ENCODE measurements around the gene TSPAN13.

Gene TSPAN13

DNA sequence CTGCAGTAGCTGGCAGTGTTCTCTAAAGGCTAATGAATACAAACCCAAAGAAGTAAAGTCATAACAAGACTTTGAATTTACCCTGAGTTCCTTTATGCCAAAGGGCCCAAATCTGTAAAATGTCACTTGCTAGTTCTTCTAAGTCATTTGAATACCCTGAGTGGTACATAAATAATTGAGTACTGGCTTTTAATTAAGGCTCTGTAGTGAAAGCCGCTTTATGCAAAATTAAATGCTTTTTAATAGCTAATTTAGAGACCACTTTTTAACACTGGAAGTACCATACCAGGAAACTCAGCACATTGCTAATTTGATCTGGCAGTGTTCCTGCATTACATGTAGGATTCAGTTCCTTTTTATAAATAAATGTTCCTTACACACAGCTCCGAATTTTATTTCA, 24.0 kb upstream of the TSPAN13 start:
- H3K27ac ChIP-seq (ENCODE audit: insufficient read depth in 1 of 2, low read depth in 1 of 2, low read length in 2 of 2, poor library complexity in 1 of 2, severe bottlenecking in 2 of 2), result no peak overlapping the region
- ChIA-PET CTCF (interaction anchor here (0.8 to 2.1 kb wide), 5 partner anchors 9 to 72 kb away, joined by 3 to 6 read pairs (median 4); no protein-coding TSS in a partner anchor), POLR2A (interaction anchor here (0.6 kb wide), 1 partner anchor 20 kb away, joined by 3 read pairs; no protein-coding TSS in a partner anchor)
- no CpG with 5 or more reads among the region's 2 CpGs for WGBS (ENCODE audit: insufficient coverage)
- DNase-seq, result no peak
- no peak overlapping the region for H3K4me3 ChIP-seq (ENCODE audit: control insufficient read depth in 1 of 7, extremely low read depth in 1 of 7, insufficient read depth in 4 of 7, low read depth in 2 of 7, low read length in 6 of 7)
- peaks cover 0 to 2% (median 0%) of the 10 kb centered on the region in 4 experiments for H3K36me3 ChIP-seq (ENCODE audit: control insufficient read depth in 4 of 4, insufficient read depth in 4 of 4, low read length in 3 of 4)
- H3K4me1 ChIP-seq (ENCODE audit: control extremely low read depth in 1 of 4, control insufficient read depth in 4 of 4, insufficient read depth in 4 of 4, low read length in 3 of 4), result no peaks in the 10 kb centered on the region
- H3K9me3 ChIP-seq (ENCODE audit: control extremely low read depth in 1 of 5, control insufficient read depth in 4 of 5, insufficient read depth in 2 of 5, low read depth in 1 of 5, low read length in 4 of 5), result no peaks in the 10 kb centered on the region
- no peaks in the 10 kb centered on the region for H3K27me3 ChIP-seq (replicated peaks in 2 of 5; ENCODE audit: control insufficient read depth in 4 of 5, insufficient read depth in 5 of 5, low read length in 4 of 5)

DNA sequence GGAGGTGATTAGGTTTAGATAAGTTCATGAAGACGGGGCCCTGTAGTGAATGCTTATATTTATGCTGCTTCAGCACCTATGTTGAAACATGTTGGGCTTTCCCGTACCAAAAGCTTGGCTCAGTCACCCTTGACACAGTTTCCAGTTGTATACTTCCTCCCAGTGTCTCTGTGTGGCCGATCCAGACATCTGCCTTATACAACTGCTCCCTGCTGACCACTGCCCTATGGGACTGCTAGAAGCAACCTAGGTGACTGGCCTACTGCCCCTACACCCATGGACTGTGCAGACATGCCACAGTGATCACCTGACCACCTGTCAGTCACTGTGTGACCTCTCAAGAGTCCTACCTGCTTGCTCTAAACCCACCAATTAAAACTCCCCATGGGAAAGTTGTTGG, 22.6 kb upstream of the TSPAN13 start:
- H3K27ac ChIP-seq (ENCODE audit: insufficient read depth in 1 of 2, low read depth in 1 of 2, low read length in 2 of 2, poor library complexity in 1 of 2, severe bottlenecking in 2 of 2), result no peak overlapping the region
- H3K4me1 ChIP-seq (ENCODE audit: control extremely low read depth in 1 of 4, control insufficient read depth in 4 of 4, insufficient read depth in 4 of 4, low read length in 3 of 4), result peaks cover 0 to 4% (median 0%) of the 10 kb centered on the region in 4 experiments
- H3K4me3 ChIP-seq (ENCODE audit: control insufficient read depth in 1 of 7, extremely low read depth in 1 of 7, insufficient read depth in 4 of 7, low read depth in 2 of 7, low read length in 6 of 7), result no peak overlapping the region
- H3K27me3 ChIP-seq (replicated peaks in 2 of 5; ENCODE audit: control insufficient read depth in 4 of 5, insufficient read depth in 5 of 5, low read length in 4 of 5), result no peaks in the 10 kb centered on the region
- ChIA-PET POLR2A (no interaction called here), CTCF (interaction anchor here (1.2 kb wide), 1 partner anchor 12 kb away, joined by 3 read pairs; no protein-coding TSS in a partner anchor)
- H3K9me3 ChIP-seq (ENCODE audit: control extremely low read depth in 1 of 5, control insufficient read depth in 4 of 5, insufficient read depth in 2 of 5, low read depth in 1 of 5, low read length in 4 of 5), result no peaks in the 10 kb centered on the region
- WGBS (ENCODE audit: insufficient coverage), result 92% methylated on average over 3 of the region's 3 CpGs
- peaks cover 0 to 2% (median 0%) of the 10 kb centered on the region in 4 experiments for H3K36me3 ChIP-seq (ENCODE audit: control insufficient read depth in 4 of 4, insufficient read depth in 4 of 4, low read length in 3 of 4)
- DNase-seq, result no peak

DNA sequence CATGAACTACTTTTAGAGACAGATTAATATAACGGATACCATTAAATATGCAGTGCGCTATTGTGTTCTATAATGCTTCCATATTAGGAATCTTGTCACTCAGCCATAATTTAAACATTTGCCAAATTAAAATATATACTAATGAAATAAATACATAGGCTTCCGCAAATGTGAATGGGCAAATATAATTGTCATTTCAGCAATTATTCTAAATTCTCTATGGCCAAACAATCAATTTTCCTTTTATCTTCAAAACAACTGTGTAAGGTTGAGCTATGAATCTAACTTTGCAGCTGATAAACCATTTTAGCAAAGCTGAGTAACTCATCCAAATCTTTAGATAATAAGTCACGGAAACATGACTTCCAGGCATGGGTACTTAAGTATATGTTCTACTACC, 20.7 kb upstream of the TSPAN13 start:
- Histone ChIP-seq H3K36me3 (ENCODE audit: control insufficient read depth in 4 of 4, insufficient read depth in 4 of 4, low read length in 3 of 4) (peaks cover 0 to 2% (median 0%) of the 10 kb centered on the region in 4 experiments), H3K4me3 (ENCODE audit: control insufficient read depth in 1 of 7, extremely low read depth in 1 of 7, insufficient read depth in 4 of 7, low read depth in 2 of 7, low read length in 6 of 7) (no peak overlapping the region), H3K9me3 (ENCODE audit: control extremely low read depth in 1 of 5, control insufficient read depth in 4 of 5, insufficient read depth in 2 of 5, low read depth in 1 of 5, low read length in 4 of 5) (no peaks in the 10 kb centered on the region), H3K27me3 (replicated peaks in 2 of 5; ENCODE audit: control insufficient read depth in 4 of 5, insufficient read depth in 5 of 5, low read length in 4 of 5) (no peaks in the 10 kb centered on the region), H3K27ac (ENCODE audit: insufficient read depth in 1 of 2, low read depth in 1 of 2, low read length in 2 of 2, poor library complexity in 1 of 2, severe bottlenecking in 2 of 2) (no peak overlapping the region), H3K4me1 (ENCODE audit: control extremely low read depth in 1 of 4, control insufficient read depth in 4 of 4, insufficient read depth in 4 of 4, low read length in 3 of 4) (peaks cover 0 to 4% (median 0%) of the 10 kb centered on the region in 4 experiments)
- WGBS (ENCODE audit: insufficient coverage), result 100% methylated on average over 1 of the region's 4 CpGs
- POLR2A ChIA-PET, result no interaction called here
- no peak for DNase-seq
- CTCF ChIA-PET, result no interaction called here

DNA sequence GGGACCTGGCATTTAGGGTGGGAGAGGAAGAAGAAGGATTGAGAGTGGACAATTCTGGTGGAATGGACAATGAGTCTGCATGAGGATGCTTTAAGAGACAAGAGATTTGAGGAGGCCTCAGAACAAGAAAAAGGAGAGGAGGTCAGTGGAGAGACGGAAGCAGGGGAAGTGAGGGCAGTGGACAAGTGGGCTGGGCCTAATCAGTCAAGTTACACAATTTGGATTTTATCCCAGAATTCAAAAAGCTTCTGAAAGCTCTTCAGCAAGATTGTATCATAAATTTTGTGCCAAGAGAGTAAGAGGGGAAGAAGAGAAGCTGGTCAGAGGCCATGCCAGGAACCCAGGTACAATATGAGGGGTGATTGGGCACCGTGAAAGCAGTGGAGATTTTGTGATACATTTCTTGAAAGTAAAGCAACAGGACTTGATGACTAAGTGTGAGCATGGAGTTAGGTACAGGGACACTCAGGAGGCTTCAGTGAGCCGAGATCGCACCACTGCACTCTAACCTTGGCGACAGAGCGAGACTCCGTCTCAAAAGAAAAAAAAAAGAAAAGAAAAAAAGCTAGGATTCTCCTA, 19.3 kb upstream of the TSPAN13 start:
- Histone ChIP-seq H3K27ac (ENCODE audit: insufficient read depth in 1 of 2, low read depth in 1 of 2, low read length in 2 of 2, poor library complexity in 1 of 2, severe bottlenecking in 2 of 2) (no peak overlapping the region), H3K4me1 (ENCODE audit: control extremely low read depth in 1 of 4, control insufficient read depth in 4 of 4, insufficient read depth in 4 of 4, low read length in 3 of 4) (peaks cover 0 to 4% (median 0%) of the 10 kb centered on the region in 4 experiments), H3K4me3 (ENCODE audit: control insufficient read depth in 1 of 7, extremely low read depth in 1 of 7, insufficient read depth in 4 of 7, low read depth in 2 of 7, low read length in 6 of 7) (no peak overlapping the region), H3K36me3 (ENCODE audit: control insufficient read depth in 4 of 4, insufficient read depth in 4 of 4, low read length in 3 of 4) (no peaks in the 10 kb centered on the region), H3K9me3 (ENCODE audit: control extremely low read depth in 1 of 5, control insufficient read depth in 4 of 5, insufficient read depth in 2 of 5, low read depth in 1 of 5, low read length in 4 of 5) (no peaks in the 10 kb centered on the region), H3K27me3 (replicated peaks in 2 of 5; ENCODE audit: control insufficient read depth in 4 of 5, insufficient read depth in 5 of 5, low read length in 4 of 5) (no peaks in the 10 kb centered on the region)
- ChIA-PET POLR2A (no interaction called here), CTCF (no interaction called here)
- 88% methylated on average over 6 of the region's 7 CpGs for WGBS (ENCODE audit: insufficient coverage)
- no peak for DNase-seq

DNA sequence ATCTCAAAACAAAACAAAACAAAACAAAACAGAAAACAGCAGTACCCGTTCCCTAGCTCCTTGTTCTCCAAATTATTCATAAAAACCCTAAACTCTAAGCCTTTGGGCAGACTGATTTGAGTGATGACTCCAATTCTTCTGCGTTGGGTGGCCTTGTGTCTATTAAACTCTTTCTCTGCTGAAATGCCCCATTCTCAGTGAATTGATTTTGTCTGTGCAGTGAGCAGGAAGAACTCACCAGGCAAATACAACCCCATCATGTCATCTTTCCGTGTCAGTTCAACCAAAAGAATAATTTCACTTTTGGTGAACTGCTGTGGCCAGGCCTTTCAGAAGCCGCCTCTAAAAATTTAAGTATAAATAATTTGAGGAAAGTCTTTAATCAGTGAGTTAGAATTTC, 18.5 kb upstream of the TSPAN13 start:
- Histone ChIP-seq H3K27ac (ENCODE audit: insufficient read depth in 1 of 2, low read depth in 1 of 2, low read length in 2 of 2, poor library complexity in 1 of 2, severe bottlenecking in 2 of 2) (no peak overlapping the region), H3K27me3 (replicated peaks in 2 of 5; ENCODE audit: control insufficient read depth in 4 of 5, insufficient read depth in 5 of 5, low read length in 4 of 5) (no peaks in the 10 kb centered on the region), H3K36me3 (ENCODE audit: control insufficient read depth in 4 of 4, insufficient read depth in 4 of 4, low read length in 3 of 4) (no peaks in the 10 kb centered on the region), H3K9me3 (ENCODE audit: control extremely low read depth in 1 of 5, control insufficient read depth in 4 of 5, insufficient read depth in 2 of 5, low read depth in 1 of 5, low read length in 4 of 5) (no peaks in the 10 kb centered on the region), H3K4me1 (ENCODE audit: control extremely low read depth in 1 of 4, control insufficient read depth in 4 of 4, insufficient read depth in 4 of 4, low read length in 3 of 4) (peaks cover 0 to 4% (median 0%) of the 10 kb centered on the region in 4 experiments), H3K4me3 (ENCODE audit: control insufficient read depth in 1 of 7, extremely low read depth in 1 of 7, insufficient read depth in 4 of 7, low read depth in 2 of 7, low read length in 6 of 7) (no peak overlapping the region)
- ChIA-PET POLR2A (no interaction called here), CTCF (no interaction called here)
- 86% methylated on average over 2 of the region's 4 CpGs for WGBS (ENCODE audit: insufficient coverage)
- no peak for DNase-seq

DNA sequence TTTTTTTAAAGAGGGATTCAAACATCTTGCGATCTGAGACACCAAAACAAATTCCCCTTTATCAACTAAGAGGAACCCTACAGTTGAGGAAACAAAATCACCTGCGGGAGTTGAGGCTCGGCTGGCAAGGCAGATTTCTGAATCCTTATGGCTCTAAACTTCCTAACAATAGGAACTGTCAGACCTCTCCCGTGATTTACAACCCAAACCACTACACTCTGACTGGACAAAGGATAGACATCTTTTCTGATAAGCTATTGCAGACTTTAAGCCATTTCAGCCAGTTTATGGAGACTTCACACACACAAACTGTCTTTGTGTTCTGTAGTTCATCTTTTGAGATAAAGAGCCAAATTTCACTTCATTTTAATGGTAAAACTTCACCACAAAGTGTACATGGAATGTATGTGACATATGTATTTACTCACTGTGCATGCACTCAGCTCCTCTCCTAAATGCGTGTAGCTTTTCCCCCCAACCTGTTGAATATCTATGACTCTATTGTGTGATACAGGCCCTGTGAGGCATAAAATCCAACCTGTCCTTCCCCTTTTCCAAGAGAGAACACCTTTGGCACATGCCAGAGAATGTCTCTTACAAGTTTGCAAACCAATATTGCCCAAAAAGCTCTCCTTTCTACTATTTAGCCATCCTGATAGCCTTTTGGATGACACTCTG, 15.4 kb upstream of the TSPAN13 start:
- no peaks in the 10 kb centered on the region for H3K9me3 ChIP-seq (ENCODE audit: control extremely low read depth in 1 of 5, control insufficient read depth in 4 of 5, insufficient read depth in 2 of 5, low read depth in 1 of 5, low read length in 4 of 5)
- H3K4me3 ChIP-seq (ENCODE audit: control insufficient read depth in 1 of 7, extremely low read depth in 1 of 7, insufficient read depth in 4 of 7, low read depth in 2 of 7, low read length in 6 of 7), result no peak overlapping the region
- CTCF ChIA-PET, result interaction anchor here (0.5 to 1.6 kb wide), 2 partner anchors 9 to 847 kb away, joined by 3 to 4 read pairs; no protein-coding TSS in a partner anchor
- DNase-seq, result no peak
- H3K27ac ChIP-seq (ENCODE audit: insufficient read depth in 1 of 2, low read depth in 1 of 2, low read length in 2 of 2, poor library complexity in 1 of 2, severe bottlenecking in 2 of 2), result no peak overlapping the region
- peaks cover 0 to 4% (median 0%) of the 10 kb centered on the region in 4 experiments for H3K4me1 ChIP-seq (ENCODE audit: control extremely low read depth in 1 of 4, control insufficient read depth in 4 of 4, insufficient read depth in 4 of 4, low read length in 3 of 4)
- no peaks in the 10 kb centered on the region for H3K27me3 ChIP-seq (replicated peaks in 2 of 5; ENCODE audit: control insufficient read depth in 4 of 5, insufficient read depth in 5 of 5, low read length in 4 of 5)
- WGBS (ENCODE audit: insufficient coverage), result 96% methylated on average over 3 of the region's 5 CpGs
- POLR2A ChIA-PET, result no interaction called here
- no peaks in the 10 kb centered on the region for H3K36me3 ChIP-seq (ENCODE audit: control insufficient read depth in 4 of 4, insufficient read depth in 4 of 4, low read length in 3 of 4)

DNA sequence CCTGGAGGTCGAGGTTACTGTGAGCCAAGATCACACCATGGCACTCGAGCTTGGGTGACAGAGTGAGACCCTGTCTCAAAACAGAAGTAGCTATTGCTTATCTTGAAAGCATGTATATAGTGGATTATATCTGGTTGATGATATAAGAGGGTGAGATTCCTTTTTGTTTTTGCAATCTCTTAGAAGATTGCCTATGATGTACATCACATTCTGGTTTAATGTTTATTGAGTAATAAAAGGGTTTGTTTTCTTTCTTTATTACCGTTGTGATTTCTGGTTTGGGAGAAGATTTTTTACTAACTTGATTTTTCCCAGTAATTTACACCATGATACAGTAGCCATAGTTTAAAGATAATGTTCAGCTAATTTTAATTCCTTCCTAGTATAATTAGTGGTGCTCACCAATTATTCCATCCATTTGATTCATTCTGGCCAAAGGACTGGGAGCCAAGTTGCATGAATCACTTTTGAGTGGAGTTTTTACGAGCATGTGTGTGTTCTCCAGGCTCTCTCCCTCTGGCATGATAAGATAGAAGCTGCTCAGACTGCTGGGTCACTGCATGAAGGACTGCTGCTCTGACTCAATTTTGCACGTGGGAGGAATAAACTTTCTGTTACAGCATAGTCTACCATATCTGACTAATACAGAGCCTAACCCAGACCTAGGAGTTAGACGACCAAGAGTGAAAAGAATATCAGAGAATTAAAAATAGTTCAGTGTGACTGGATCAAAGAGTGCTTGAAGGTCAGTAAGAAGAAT, 13.5 kb upstream of the TSPAN13 start:
- ChIA-PET CTCF (interaction anchor here (1.2 kb wide), 1 partner anchor 73 kb away, joined by 3 read pairs; no protein-coding TSS in a partner anchor), POLR2A (no interaction called here)
- Histone ChIP-seq H3K27me3 (replicated peaks in 2 of 5; ENCODE audit: control insufficient read depth in 4 of 5, insufficient read depth in 5 of 5, low read length in 4 of 5) (no peaks in the 10 kb centered on the region), H3K4me1 (ENCODE audit: control extremely low read depth in 1 of 4, control insufficient read depth in 4 of 4, insufficient read depth in 4 of 4, low read length in 3 of 4) (peaks cover 0 to 8% (median 8%) of the 10 kb centered on the region in 4 experiments), H3K4me3 (ENCODE audit: control insufficient read depth in 1 of 7, extremely low read depth in 1 of 7, insufficient read depth in 4 of 7, low read depth in 2 of 7, low read length in 6 of 7) (no peak overlapping the region), H3K27ac (ENCODE audit: insufficient read depth in 1 of 2, low read depth in 1 of 2, low read length in 2 of 2, poor library complexity in 1 of 2, severe bottlenecking in 2 of 2) (no peak overlapping the region), H3K9me3 (ENCODE audit: control extremely low read depth in 1 of 5, control insufficient read depth in 4 of 5, insufficient read depth in 2 of 5, low read depth in 1 of 5, low read length in 4 of 5) (no peaks in the 10 kb centered on the region), H3K36me3 (ENCODE audit: control insufficient read depth in 4 of 4, insufficient read depth in 4 of 4, low read length in 3 of 4) (no peaks in the 10 kb centered on the region)
- DNase-seq, result peak in 1 of 3 donors; percentile 60
- 88% methylated on average over 3 of the region's 6 CpGs for WGBS (ENCODE audit: insufficient coverage)
